SK-N-SH treated with all-trans-retinoic acid at 6 μM for 48 hours (cell line): ENCODE measurements around the gene GCLM.

Experiments
- ATAC-seq: fragments of 200-7000 bp; cut with Tn5 transposase; 3 replicates; pipeline ENCODE4 v1.9.1; 2020; ENCODE audit warnings: mild to moderate bottlenecking, moderate library complexity
- ARNTL ChIP-seq: fragments of 450-650 bp; formaldehyde crosslinking; IDR thresholded peaks from 2 replicates; pipeline ENCODE4 v1.5.0; 2020; ENCODE audit warnings: low read depth, mild to moderate bottlenecking, moderate library complexity, borderline replicate concordance
- BACH2 ChIP-seq: fragments of 250-450 bp; sonication (Bioruptor Pico); IDR thresholded peaks from 2 replicates; pipeline ENCODE4 v1.9.0; 2021; ENCODE audit warnings: mild to moderate bottlenecking, borderline replicate concordance
- CREB5 ChIP-seq: fragments of 250-450 bp; sonication (Bioruptor Pico); IDR thresholded peaks from 2 replicates; pipeline ENCODE4 v1.5.1; 2020; ENCODE audit warnings: low read depth, mild to moderate bottlenecking, moderate library complexity
- CSDC2 ChIP-seq: fragments of 250-450 bp; sonication (Bioruptor Pico); IDR thresholded peaks from 2 replicates; pipeline ENCODE4 v1.5.0; 2020; ENCODE audit warnings: mild to moderate bottlenecking, moderate library complexity
- CSRNP3 ChIP-seq: fragments of 250-450 bp; sonication (Bioruptor Pico); IDR thresholded peaks from 2 replicates; pipeline ENCODE4 v1.5.1; 2021; ENCODE audit warnings: mild to moderate bottlenecking, moderate library complexity
- ESRRG ChIP-seq: fragments of 250-450 bp; sonication (Bioruptor Pico); IDR thresholded peaks from 2 replicates; pipeline ENCODE4 v1.6.1; 2021; ENCODE audit warnings: mild to moderate bottlenecking
- GLIS3 ChIP-seq: fragments of 250-450 bp; sonication (Bioruptor Pico); IDR thresholded peaks from 2 replicates; pipeline ENCODE4 v1.5.0; 2020; ENCODE audit warnings: mild to moderate bottlenecking, moderate library complexity
- OSR1 ChIP-seq: fragments of 250-450 bp; sonication (Bioruptor Pico); IDR thresholded peaks from 2 replicates; pipeline ENCODE4 v1.8.0; 2022; ENCODE audit warnings: moderate library complexity, mild to moderate bottlenecking, inconsistent platforms
- PATZ1 ChIP-seq: fragments of 250-450 bp; sonication (Bioruptor Pico); IDR thresholded peaks from 2 replicates; pipeline ENCODE4 v1.8.0; 2020; ENCODE audit warnings: mild to moderate bottlenecking, moderate library complexity, borderline replicate concordance
- POU6F1 ChIP-seq: fragments of 250-450 bp; sonication (Bioruptor Pico); IDR thresholded peaks from 2 replicates; pipeline ENCODE4 v1.8.0; 2021; ENCODE audit warnings: low read depth, mild to moderate bottlenecking, moderate library complexity, borderline replicate concordance
- PPARA ChIP-seq: fragments of 250-450 bp; sonication (Bioruptor Pico); IDR thresholded peaks from 2 replicates; pipeline ENCODE4 v1.5.0; 2020; ENCODE audit warnings: mild to moderate bottlenecking, borderline replicate concordance
- RARB ChIP-seq: fragments of 250-450 bp; sonication (Bioruptor Pico); IDR thresholded peaks from 2 replicates; pipeline ENCODE4 v1.8.0; 2021; ENCODE audit warnings: mild to moderate bottlenecking, moderate library complexity
- SNAI2 ChIP-seq: fragments of 250-450 bp; sonication (Bioruptor Pico); IDR thresholded peaks from 2 replicates; pipeline ENCODE4 v1.5.0; 2020; ENCODE audit warnings: mild to moderate bottlenecking, moderate library complexity
- TCF4 ChIP-seq: fragments of 250-450 bp; sonication (Bioruptor Pico); IDR thresholded peaks from 2 replicates; pipeline ENCODE4 v1.8.0; 2021; ENCODE audit warnings: mild to moderate bottlenecking, moderate library complexity, borderline replicate concordance
- TOX ChIP-seq: fragments of 250-450 bp; sonication (Bioruptor Pico); IDR thresholded peaks from 2 replicates; pipeline ENCODE4 v1.8.0; 2021; ENCODE audit warnings: mild to moderate bottlenecking, moderate library complexity, borderline replicate concordance
- TSHZ2 ChIP-seq: fragments of 250-450 bp; sonication (Bioruptor Pico); IDR thresholded peaks from 2 replicates; pipeline ENCODE4 v1.5.0; 2020; ENCODE audit warnings: mild to moderate bottlenecking, moderate library complexity
- ZC3H10 ChIP-seq: fragments of 250-450 bp; sonication (Bioruptor Pico); IDR thresholded peaks from 2 replicates; pipeline ENCODE4 v1.5.1; 2021; ENCODE audit warnings: mild to moderate bottlenecking, moderate library complexity
- ZFP3 ChIP-seq: fragments of 250-450 bp; sonication (Bioruptor Pico); IDR thresholded peaks from 2 replicates; pipeline ENCODE4 v1.5.0; 2020; ENCODE audit warnings: mild to moderate bottlenecking, moderate library complexity
- ZFP30 ChIP-seq: fragments of 450-650 bp; formaldehyde crosslinking; IDR thresholded peaks from 2 replicates; pipeline ENCODE4 v1.5.0; 2022; ENCODE audit warnings: mild to moderate bottlenecking, moderate library complexity
- ZNF565 ChIP-seq: fragments of 450-650 bp; formaldehyde crosslinking; conservative IDR thresholded peaks from 2 replicates; pipeline ENCODE4 v1.5.0; 2020; ENCODE audit warnings: low read depth, mild to moderate bottlenecking, moderate library complexity
- ZNF70 ChIP-seq: fragments of 450-650 bp; formaldehyde crosslinking; IDR thresholded peaks from 2 replicates; pipeline ENCODE4 v1.5.0; 2020; ENCODE audit warnings: mild to moderate bottlenecking, moderate library complexity
- ZNF8 ChIP-seq: fragments of 450-650 bp; formaldehyde crosslinking; IDR thresholded peaks from 2 replicates; pipeline ENCODE4 v1.5.0; 2020; ENCODE audit warnings: mild to moderate bottlenecking, moderate library complexity

GCLM gene

GRCh38 chr1:93905051-93905450 lies 4.2 kb downstream of the GCLM start:
- TF ChIP-seq BACH2 (CRISPR knock-in tag) (no peak), ARNTL (no peak), RARB (CRISPR knock-in tag) (no peak), CREB5 (CRISPR knock-in tag) (no peak), PATZ1 (CRISPR knock-in tag) (no peak), ZFP30 (no peak), ZFP3 (CRISPR knock-in tag) (no peak), TSHZ2 (CRISPR knock-in tag) (no peak)
- no peak for ATAC-seq

- TF ChIP-seq GLIS3: no peak
- TF ChIP-seq RARB (CRISPR knock-in tag): no peak
- TF ChIP-seq ZNF8 (CRISPR knock-in tag): no peak
- TF ChIP-seq TCF4: no peak
- TF ChIP-seq POU6F1 (CRISPR knock-in tag): no peak
- TF ChIP-seq ARNTL: no peak
- no peak for TF ChIP-seq TSHZ2 (CRISPR knock-in tag)
- TF ChIP-seq ZNF565: no peak
- no peak for TF ChIP-seq ZC3H10 (CRISPR knock-in tag)
- TF ChIP-seq TOX (CRISPR knock-in tag): no peak
- no peak for TF ChIP-seq ZFP3 (CRISPR knock-in tag)
- TF ChIP-seq PPARA (CRISPR knock-in tag): no peak
- no peak for TF ChIP-seq ZFP30
- no peak for TF ChIP-seq CSRNP3 (CRISPR knock-in tag)
- no peak for TF ChIP-seq SNAI2
- TF ChIP-seq ZNF70 (CRISPR knock-in tag): no peak
- TF ChIP-seq OSR1 (CRISPR knock-in tag): no peak
- TF ChIP-seq PATZ1 (CRISPR knock-in tag): no peak
- no peak for TF ChIP-seq CSDC2 (CRISPR knock-in tag)
- no peak for TF ChIP-seq ESRRG (CRISPR knock-in tag)
- ATAC-seq: no peak
Measured at GRCh38 chr1:93904228-93904627, 5.0 kb downstream of the GCLM start.
